ENCODE measurements around the gene LRIG2.
A peak's percentile ranks its signal among the peaks of the same experiment; 100 is the strongest.

LRIG2 gene

DNA sequence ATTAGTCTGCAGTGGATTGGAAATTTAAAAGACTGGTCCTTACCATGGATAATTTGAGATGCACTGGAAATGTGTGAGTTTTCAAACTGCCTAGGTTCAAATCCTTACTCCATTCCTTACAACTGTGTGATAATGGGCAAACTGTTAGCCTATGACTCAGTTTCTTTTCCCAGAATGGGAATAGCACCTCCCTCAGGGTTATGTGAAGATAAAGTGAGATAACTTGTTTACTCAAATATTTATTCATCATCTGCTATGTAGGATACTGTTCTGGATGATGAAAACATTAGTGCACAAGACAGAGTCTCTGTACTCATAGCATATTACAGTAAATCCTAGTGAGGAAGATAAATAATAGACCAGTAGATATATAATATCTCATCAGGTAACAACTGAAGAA is 28.6 kb downstream of the LRIG2 start:
- DNase-seq (ENCODE audit: low read depth) = no peak
- TF ChIP-seq, protein P1, sequence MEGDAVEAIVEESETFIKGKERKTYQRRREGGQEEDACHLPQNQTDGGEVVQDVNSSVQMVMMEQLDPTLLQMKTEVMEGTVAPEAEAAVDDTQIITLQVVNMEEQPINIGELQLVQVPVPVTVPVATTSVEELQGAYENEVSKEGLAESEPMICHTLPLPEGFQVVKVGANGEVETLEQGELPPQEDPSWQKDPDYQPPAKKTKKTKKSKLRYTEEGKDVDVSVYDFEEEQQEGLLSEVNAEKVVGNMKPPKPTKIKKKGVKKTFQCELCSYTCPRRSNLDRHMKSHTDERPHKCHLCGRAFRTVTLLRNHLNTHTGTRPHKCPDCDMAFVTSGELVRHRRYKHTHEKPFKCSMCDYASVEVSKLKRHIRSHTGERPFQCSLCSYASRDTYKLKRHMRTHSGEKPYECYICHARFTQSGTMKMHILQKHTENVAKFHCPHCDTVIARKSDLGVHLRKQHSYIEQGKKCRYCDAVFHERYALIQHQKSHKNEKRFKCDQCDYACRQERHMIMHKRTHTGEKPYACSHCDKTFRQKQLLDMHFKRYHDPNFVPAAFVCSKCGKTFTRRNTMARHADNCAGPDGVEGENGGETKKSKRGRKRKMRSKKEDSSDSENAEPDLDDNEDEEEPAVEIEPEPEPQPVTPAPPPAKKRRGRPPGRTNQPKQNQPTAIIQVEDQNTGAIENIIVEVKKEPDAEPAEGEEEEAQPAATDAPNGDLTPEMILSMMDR (IDR thresholded peaks at IDR 0.05; ENCODE audit: low read depth, low read length, missing control alignments) = no peak
- no peak overlapping the region for H3K4me3 ChIP-seq (ENCODE audit: low read depth, low read length)
- in situ Hi-C loops (cut with HindIII; ENCODE audit: low sequenced_read_pairs) = no loop called here

DNA sequence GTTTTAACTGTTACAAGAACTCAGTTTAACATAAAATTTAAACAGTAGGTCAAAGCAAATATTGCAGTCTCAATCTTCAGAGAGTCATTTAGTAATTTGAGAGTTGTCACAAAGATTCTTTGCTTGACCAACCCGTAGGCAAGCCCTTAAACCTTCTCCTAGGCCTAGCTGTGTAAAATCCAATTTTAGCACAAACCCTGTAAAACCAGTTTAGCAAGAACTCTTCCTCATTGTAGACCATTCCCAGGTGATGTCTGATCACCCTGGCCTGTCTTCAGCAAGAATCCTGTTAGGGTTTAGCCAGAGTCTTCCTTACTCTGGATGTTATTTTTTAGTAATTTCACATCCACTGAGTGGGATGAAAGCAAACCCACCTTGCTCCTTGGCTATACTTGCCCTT is 30.1 kb downstream of the LRIG2 start:
- DNase-seq (ENCODE audit: low read depth) = no peak
- no peak overlapping the region for H3K4me3 ChIP-seq (ENCODE audit: low read depth, low read length)
- TF ChIP-seq, protein P1 (IDR thresholded peaks at IDR 0.05; ENCODE audit: low read depth, low read length, missing control alignments) = no peak
- in situ Hi-C loops (cut with HindIII; ENCODE audit: low sequenced_read_pairs) = no loop called here

DNA sequence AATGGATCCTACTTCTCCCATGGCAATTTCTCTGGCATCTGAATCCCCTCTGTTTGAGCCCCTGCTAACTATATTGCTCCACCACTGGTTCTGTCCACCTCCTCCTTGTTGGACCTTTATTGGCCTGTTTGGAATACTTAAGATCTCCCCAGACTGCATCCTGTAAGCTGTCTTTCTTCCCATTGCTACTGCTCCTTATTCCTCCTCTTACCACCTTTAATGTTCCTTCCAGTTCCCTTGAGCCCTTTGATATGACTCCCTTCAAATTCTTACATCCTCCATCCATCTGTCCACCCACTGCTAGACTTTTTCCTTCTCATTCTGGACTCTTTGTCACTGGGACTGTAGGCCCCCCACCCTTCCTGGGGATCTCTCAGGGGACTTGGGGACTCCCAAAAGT is 31.0 kb downstream of the LRIG2 start:
- no peak for DNase-seq (ENCODE audit: low read depth)
- in situ Hi-C loops (cut with HindIII; ENCODE audit: low sequenced_read_pairs) = no loop called here
- H3K4me3 ChIP-seq (ENCODE audit: low read depth, low read length) = no peak overlapping the region
- TF ChIP-seq, protein P1 (IDR thresholded peaks at IDR 0.05; ENCODE audit: low read depth, low read length, missing control alignments) = no peak

DNA sequence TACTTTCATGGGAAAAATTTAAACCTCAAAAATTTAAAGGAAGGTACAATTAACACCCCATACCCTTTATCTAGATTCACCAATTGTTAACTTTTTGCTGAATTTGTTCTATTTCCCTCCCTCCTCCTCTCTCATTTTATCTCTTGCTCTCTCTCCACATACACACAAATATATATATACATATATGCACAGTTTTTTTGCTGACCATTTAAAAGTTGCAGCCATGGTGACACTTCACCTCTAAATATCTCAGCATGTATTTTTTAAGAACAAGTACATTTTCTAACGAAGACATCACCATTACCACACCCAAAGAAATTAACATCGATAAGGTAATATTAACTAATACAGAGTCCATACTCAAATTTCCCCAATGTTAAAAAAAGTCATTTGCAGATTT is 33.9 kb downstream of the LRIG2 start:
- TF ChIP-seq, protein P1 (IDR thresholded peaks at IDR 0.05; ENCODE audit: low read depth, low read length, missing control alignments) = no peak
- in situ Hi-C loops (cut with HindIII; ENCODE audit: low sequenced_read_pairs) = no loop called here
- H3K4me3 ChIP-seq (ENCODE audit: low read depth, low read length) = no peak overlapping the region
- DNase-seq (ENCODE audit: low read depth) = no peak

DNA sequence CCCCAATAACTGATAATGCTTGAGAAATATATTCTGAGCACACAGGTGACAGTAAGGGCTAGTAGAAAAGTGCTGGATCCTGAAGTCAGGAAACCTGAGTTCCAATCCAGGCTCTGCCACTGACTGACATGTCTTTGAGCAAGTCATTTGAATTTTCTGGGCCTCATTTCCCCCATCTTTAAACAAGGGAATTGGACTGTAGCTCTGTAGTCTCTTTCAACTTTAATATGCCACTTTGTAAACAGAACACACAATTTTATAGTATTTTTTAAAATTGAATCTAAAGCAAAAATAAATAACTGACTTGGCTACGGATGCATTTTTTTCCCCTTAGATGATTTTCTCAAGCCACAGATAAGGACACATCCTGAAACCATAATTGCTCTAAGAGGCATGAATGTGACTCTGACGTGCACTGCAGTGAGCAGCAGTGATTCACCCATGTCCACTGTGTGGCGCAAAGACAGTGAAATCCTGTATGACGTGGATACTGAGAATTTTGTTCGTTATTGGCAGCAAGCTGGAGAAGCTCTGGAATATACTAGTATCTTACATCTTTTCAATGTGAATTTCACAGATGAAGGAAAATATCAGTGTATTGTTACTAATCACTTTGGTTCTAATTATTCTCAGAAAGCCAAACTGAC is 37.0 kb downstream of the LRIG2 start:
- TF ChIP-seq, protein P1 (IDR thresholded peaks at IDR 0.05; ENCODE audit: low read depth, low read length, missing control alignments) = peak; percentile 58
- no peak overlapping the region for H3K4me3 ChIP-seq (ENCODE audit: low read depth, low read length)
- in situ Hi-C loops (cut with HindIII; ENCODE audit: low sequenced_read_pairs) = loop anchor here (10.0 kb wide), 1 partner anchor 575 kb away; no protein-coding TSS in a partner anchor
- DNase-seq (ENCODE audit: low read depth) = peak; percentile 74

DNA sequence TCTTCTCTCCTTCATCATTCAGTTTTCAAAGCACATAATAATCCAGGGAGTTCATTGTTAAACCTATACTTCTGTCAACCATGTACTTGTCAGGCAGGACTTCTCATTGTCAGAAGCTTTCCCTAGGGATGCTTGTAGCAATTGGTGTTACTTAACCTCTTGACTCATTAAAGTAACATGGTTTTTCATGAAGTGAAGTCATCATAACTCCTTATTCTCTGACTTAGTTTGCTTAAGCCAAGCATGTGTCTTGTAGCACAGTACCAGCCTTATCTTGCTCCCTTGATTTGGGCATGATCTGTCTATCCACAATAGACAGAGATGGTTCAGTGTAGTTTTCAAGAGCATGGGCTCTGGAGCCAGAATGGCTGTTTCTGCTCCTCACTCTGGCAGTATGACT is 45.3 kb downstream of the LRIG2 start:
- TF ChIP-seq, protein P1 (IDR thresholded peaks at IDR 0.05; ENCODE audit: low read depth, low read length, missing control alignments) = no peak
- in situ Hi-C loops (cut with HindIII; ENCODE audit: low sequenced_read_pairs) = loop anchor here (10.0 kb wide), 1 partner anchor 567 kb away; no protein-coding TSS in a partner anchor
- DNase-seq (ENCODE audit: low read depth) = no peak
- no peak overlapping the region for H3K4me3 ChIP-seq (ENCODE audit: low read depth, low read length)

All from astrocyte of the cerebellum (primary cell).